H1 (cell line): Measurements from ENCODE around the gene SPTLC3. TPM values are rescaled to one million over a fixed set of nuclear protein-coding genes. Genes with fewer than 3 reads are reported as not detected.

Source experiments
- CHD7 ChIP-seq: fragments of 300-600 bp; sonication (generic); IDR thresholded peaks from 2 replicates; pipeline ENCODE4 v1.7.1; 2012; ENCODE audit warnings: low read length, moderate library complexity, mild to moderate bottlenecking, inconsistent platforms; ENCODE audit not compliant: insufficient replicate concordance
- polyA plus RNA-seq, 7 experiments: library from polyadenylated mRNA; depleted of rRNA in 3 of 7; stranded (reverse) in 5 of 7; unstranded in 2 of 7; fragments of >200 nt in 5 of 7; fragments of 200-250 nt in 2 of 7; gene quantifications; 1 replicate in 5 of 7; 2 replicates in 1 of 7; 4 replicates in 1 of 7; pipeline versions ENCODE4 v1.2.1 to v1.2.3, GENCODE V29; 2011 to 2013; ENCODE audit warnings: missing spikeins in 2 of 7, mixed read lengths in 2 of 7
- total RNA-seq: library from RNA; stranded (reverse); fragmentation: NEBNext Ultra II Directional; extraction: Animal tissue kit (Norgen Biotek cat#: 25700); gene quantifications from 2 replicates; pipeline ENCODE4 v1.2.1, GENCODE V29; 2021

The SPTLC3 gene
- total and polyA plus RNA-seq, 2 of the 8 experiments (the other 6 are each of a cell fraction or from before 2014, with no cell fraction given): 0.23 to 0.82 TPM

- TF ChIP-seq CHD7: no peak
Observed at GRCh38 chr20:12997128-12997655, 11.6 kb upstream of the SPTLC3 start (continued).
